Measurements from ENCODE around the gene SLC12A5.
A peak's percentile ranks its signal among the peaks of the same experiment; 100 is the strongest.

The SLC12A5 gene

GRCh38 chr20:46001498-46001897, 27.5 kb upstream of the SLC12A5 start:
- Histone ChIP-seq H3K27me3 (ENCODE audit: insufficient read depth, low read length, poor library complexity) (no peaks in the 10 kb centered on the region), H3K36me3 (ENCODE audit: control insufficient read depth, insufficient read depth, low read length) (no peaks in the 10 kb centered on the region), H3K4ac (ENCODE audit: low read depth, low read length) (no peak overlapping the region), H3K27ac (ENCODE audit: low read depth, low read length) (no peak overlapping the region), H4K5ac (ENCODE audit: low read length) (no peak overlapping the region), H3K56ac (ENCODE audit: low read length) (peak overlapping the region; percentile 51), H3K23ac (ENCODE audit: low read length) (no peak overlapping the region), H3K4me2 (ENCODE audit: low read length) (no peak overlapping the region), H2AK5ac (ENCODE audit: low read length) (no peak overlapping the region), H2BK120ac (ENCODE audit: low read depth, low read length) (no peak overlapping the region), H3K4me1 (ENCODE audit: control insufficient read depth, low read depth, low read length) (peaks cover 15% of the 10 kb centered on the region), H4K8ac (ENCODE audit: low read depth, low read length) (no peak overlapping the region), H3K9ac (ENCODE audit: low read length) (no peak overlapping the region), H3K4me3 (ENCODE audit: low read length) (no peak overlapping the region), H2BK15ac (replicated peaks; ENCODE audit: low read depth) (no peak overlapping the region), H3K79me2 (ENCODE audit: control insufficient read depth, insufficient read depth, low read length) (no peaks in the 10 kb centered on the region), H3K79me1 (ENCODE audit: low read length) (no peaks in the 10 kb centered on the region), H3K18ac (ENCODE audit: low read length) (no peak overlapping the region), H2BK5ac (ENCODE audit: low read length) (no peak overlapping the region)
- no peak for DNase-seq
- no CpG with 5 or more reads among the region's 5 CpGs for WGBS (ENCODE audit: extremely low coverage, insufficient coverage, low lambda C conversion rate)

- Histone ChIP-seq H3K56ac (ENCODE audit: low read length) (no peak overlapping the region), H3K18ac (ENCODE audit: low read length) (no peak overlapping the region), H3K9ac (ENCODE audit: low read length) (no peak overlapping the region), H3K36me3 (ENCODE audit: control insufficient read depth, insufficient read depth, low read length) (no peaks in the 10 kb centered on the region), H3K27me3 (ENCODE audit: insufficient read depth, low read length, poor library complexity) (no peaks in the 10 kb centered on the region), H2BK120ac (ENCODE audit: low read depth, low read length) (no peak overlapping the region), H3K4me2 (ENCODE audit: low read length) (no peak overlapping the region), H3K79me1 (ENCODE audit: low read length) (no peaks in the 10 kb centered on the region), H2BK15ac (replicated peaks; ENCODE audit: low read depth) (no peak overlapping the region), H2AK5ac (ENCODE audit: low read length) (no peak overlapping the region), H3K27ac (ENCODE audit: low read depth, low read length) (no peak overlapping the region), H3K4ac (ENCODE audit: low read depth, low read length) (no peak overlapping the region), H4K8ac (ENCODE audit: low read depth, low read length) (no peak overlapping the region), H3K23ac (ENCODE audit: low read length) (no peak overlapping the region), H4K5ac (ENCODE audit: low read length) (no peak overlapping the region), H3K79me2 (ENCODE audit: control insufficient read depth, insufficient read depth, low read length) (no peaks in the 10 kb centered on the region), H2BK5ac (ENCODE audit: low read length) (no peak overlapping the region), H3K4me3 (ENCODE audit: low read length) (no peak overlapping the region), H3K4me1 (ENCODE audit: control insufficient read depth, low read depth, low read length) (peaks cover 15% of the 10 kb centered on the region)
- DNase-seq = no peak
- WGBS (ENCODE audit: extremely low coverage, insufficient coverage, low lambda C conversion rate) = no CpG with 5 or more reads among the region's 3 CpGs
Observed at GRCh38 chr20:46002008-46002407, 27.0 kb upstream of the SLC12A5 start.

GRCh38 chr20:46004187-46004586, 24.8 kb upstream of the SLC12A5 start:
- Histone ChIP-seq H3K27me3 (ENCODE audit: insufficient read depth, low read length, poor library complexity) (no peaks in the 10 kb centered on the region), H3K36me3 (ENCODE audit: control insufficient read depth, insufficient read depth, low read length) (no peaks in the 10 kb centered on the region)

GRCh38 chr20:46004889-46005473, 24.0 kb upstream of the SLC12A5 start:
- Histone ChIP-seq H3K79me2 (ENCODE audit: control insufficient read depth, insufficient read depth, low read length) (no peaks in the 10 kb centered on the region), H3K4ac (ENCODE audit: low read depth, low read length) (peak overlapping the region; percentile 98), H3K79me1 (ENCODE audit: low read length) (no peaks in the 10 kb centered on the region), H3K9ac (ENCODE audit: low read length) (peak overlapping the region; percentile 6), H4K8ac (ENCODE audit: low read depth, low read length) (no peak overlapping the region), H3K4me1 (ENCODE audit: control insufficient read depth, low read depth, low read length) (peaks cover 27% of the 10 kb centered on the region), H2BK15ac (replicated peaks; ENCODE audit: low read depth) (peak overlapping the region; percentile 1), H3K27me3 (ENCODE audit: insufficient read depth, low read length, poor library complexity) (no peaks in the 10 kb centered on the region), H4K5ac (ENCODE audit: low read length) (no peak overlapping the region), H3K4me3 (ENCODE audit: low read length) (no peak overlapping the region), H2BK120ac (ENCODE audit: low read depth, low read length) (peak overlapping the region; percentile 86), H2AK5ac (ENCODE audit: low read length) (no peak overlapping the region), H3K56ac (ENCODE audit: low read length) (peak overlapping the region; percentile 56), H3K36me3 (ENCODE audit: control insufficient read depth, insufficient read depth, low read length) (no peaks in the 10 kb centered on the region), H2BK5ac (ENCODE audit: low read length) (peak overlapping the region; percentile 93), H3K23ac (ENCODE audit: low read length) (peak overlapping the region; percentile 16), H3K4me2 (ENCODE audit: low read length) (no peak overlapping the region), H3K27ac (ENCODE audit: low read depth, low read length) (peak overlapping the region; percentile 91), H3K18ac (ENCODE audit: low read length) (peak overlapping the region; percentile 29)
- peak; percentile 98 for DNase-seq
- WGBS (ENCODE audit: extremely low coverage, insufficient coverage, low lambda C conversion rate) = no CpG with 5 or more reads among the region's 3 CpGs

More at GRCh38 chr20:46004187-46004586, 24.8 kb upstream of the SLC12A5 start:
- WGBS (ENCODE audit: extremely low coverage, insufficient coverage, low lambda C conversion rate) = no CpG with 5 or more reads among the region's 4 CpGs
- H3K56ac ChIP-seq (ENCODE audit: low read length) = peak overlapping the region; percentile 83
- H2AK5ac ChIP-seq (ENCODE audit: low read length) = peak overlapping the region; percentile 92
- peak; percentile 49 for DNase-seq
- peak overlapping the region; percentile 3 for H3K23ac ChIP-seq (ENCODE audit: low read length)
- H2BK5ac ChIP-seq (ENCODE audit: low read length) = peak overlapping the region; percentile 95
- peak overlapping the region; percentile 82 for H3K18ac ChIP-seq (ENCODE audit: low read length)
- H4K5ac ChIP-seq (ENCODE audit: low read length) = peak overlapping the region; percentile 40
- peak overlapping the region; percentile 54 for H2BK120ac ChIP-seq (ENCODE audit: low read depth, low read length)
- H3K4me3 ChIP-seq (ENCODE audit: low read length) = no peak overlapping the region
- H2BK15ac ChIP-seq (replicated peaks; ENCODE audit: low read depth) = no peak overlapping the region
- H3K79me2 ChIP-seq (ENCODE audit: control insufficient read depth, insufficient read depth, low read length) = no peaks in the 10 kb centered on the region
- H4K8ac ChIP-seq (ENCODE audit: low read depth, low read length) = no peak overlapping the region
- no peak overlapping the region for H3K4me2 ChIP-seq (ENCODE audit: low read length)
- H3K4ac ChIP-seq (ENCODE audit: low read depth, low read length) = peak overlapping the region; percentile 64
- peak overlapping the region; percentile 91 for H3K27ac ChIP-seq (ENCODE audit: low read depth, low read length)
- peak overlapping the region; percentile 44 for H3K9ac ChIP-seq (ENCODE audit: low read length)
- H3K79me1 ChIP-seq (ENCODE audit: low read length) = no peaks in the 10 kb centered on the region
- H3K4me1 ChIP-seq (ENCODE audit: control insufficient read depth, low read depth, low read length) = peaks cover 26% of the 10 kb centered on the region

- peak overlapping the region; percentile 93 for H2BK5ac ChIP-seq (ENCODE audit: low read length)
- H3K79me1 ChIP-seq (ENCODE audit: low read length) = no peaks in the 10 kb centered on the region
- H3K27me3 ChIP-seq (ENCODE audit: insufficient read depth, low read length, poor library complexity) = no peaks in the 10 kb centered on the region
- H2BK15ac ChIP-seq (replicated peaks; ENCODE audit: low read depth) = peak overlapping the region; percentile 5
- H3K23ac ChIP-seq (ENCODE audit: low read length) = no peak overlapping the region
- H3K18ac ChIP-seq (ENCODE audit: low read length) = peak overlapping the region; percentile 46
- H3K4ac ChIP-seq (ENCODE audit: low read depth, low read length) = peak overlapping the region; percentile 60
- no peak overlapping the region for H3K4me3 ChIP-seq (ENCODE audit: low read length)
- H3K79me2 ChIP-seq (ENCODE audit: control insufficient read depth, insufficient read depth, low read length) = no peaks in the 10 kb centered on the region
- H4K8ac ChIP-seq (ENCODE audit: low read depth, low read length) = no peak overlapping the region
- no CpG with 5 or more reads among the region's 6 CpGs for WGBS (ENCODE audit: extremely low coverage, insufficient coverage, low lambda C conversion rate)
- H3K9ac ChIP-seq (ENCODE audit: low read length) = no peak overlapping the region
- peak overlapping the region; percentile 65 for H3K56ac ChIP-seq (ENCODE audit: low read length)
- H4K5ac ChIP-seq (ENCODE audit: low read length) = no peak overlapping the region
- H3K4me1 ChIP-seq (ENCODE audit: control insufficient read depth, low read depth, low read length) = peaks cover 23% of the 10 kb centered on the region
- peak overlapping the region; percentile 39 for H2BK120ac ChIP-seq (ENCODE audit: low read depth, low read length)
- no peak for DNase-seq
- no peaks in the 10 kb centered on the region for H3K36me3 ChIP-seq (ENCODE audit: control insufficient read depth, insufficient read depth, low read length)
- peak overlapping the region; percentile 88 for H2AK5ac ChIP-seq (ENCODE audit: low read length)
- H3K27ac ChIP-seq (ENCODE audit: low read depth, low read length) = peak overlapping the region; percentile 91
- H3K4me2 ChIP-seq (ENCODE audit: low read length) = no peak overlapping the region
Observed at GRCh38 chr20:46006022-46006705, 22.9 kb upstream of the SLC12A5 start.

Measured in mesendoderm (in vitro differentiated cells).